OCI-LY7 (cell line): ENCODE measurements around the gene FOXA1.

ENCODE experiments used
- CTCF ChIP-seq: fragments of 200-600 bp; sonication (generic); conservative IDR thresholded peaks from 2 replicates; pipeline ENCODE4 v1.5.1; 2014; ENCODE audit warnings: mild to moderate bottlenecking, antibody characterized with exemption, low read length, moderate library complexity, mixed read lengths
- EZH2phosphoT487 ChIP-seq: fragments of 200-600 bp; sonication (generic); IDR thresholded peaks from 2 replicates; pipeline ENCODE4 v1.6.1; 2018; ENCODE audit warnings: low read depth, borderline replicate concordance, mild to moderate bottlenecking, mixed run types, antibody characterized with exemption, low read length, moderate library complexity, mixed read lengths

- TF ChIP-seq CTCF: no peak
- TF ChIP-seq EZH2phosphoT487: no peak
These were observed 11.6 kb upstream of the FOXA1 start for GRCh38 chr14:37606678-37607077.
